Neutrophil (primary cell): Measurements from ENCODE around the gene SNX5.

Experiments used
- H3K27ac ChIP-seq: fragments of 200-600 bp; sonication (generic); 2 replicates; pipeline ENCODE4 v1.5.1; 2016; ENCODE audit warnings: mild to moderate bottlenecking, moderate library complexity
- H3K27me3 ChIP-seq: fragments of 200-600 bp; sonication (generic); 2 replicates; pipeline ENCODE4 v1.6.0; 2016; ENCODE audit warnings: mild to moderate bottlenecking
- H3K36me3 ChIP-seq: fragments of 200-600 bp; sonication (generic); 2 replicates; pipeline ENCODE4 v1.5.1; 2017
- H3K4me1 ChIP-seq, 2 experiments: fragments of 200-600 bp in 1 of 2; sonication (generic) in 1 of 2; 1 replicate in 1 of 2; 2 replicates in 1 of 2; pipeline versions ENCODE4 v1.5.1 to v1.6.1; 2013 to 2016; ENCODE audit warnings: low read depth in 1 of 2, low read length in 1 of 2, mild to moderate bottlenecking in 1 of 2, moderate library complexity in 1 of 2; ENCODE audit not compliant: control insufficient read depth in 1 of 2, insufficient read depth in 1 of 2
- H3K4me3 ChIP-seq, 2 experiments: fragments of 200-600 bp in 1 of 2; sonication (generic) in 1 of 2; 1 replicate in 1 of 2; 2 replicates in 1 of 2; pipeline ENCODE4 v1.5.1; 2013 to 2016; ENCODE audit warnings: low read depth in 1 of 2, low read length in 1 of 2, mild to moderate bottlenecking in 1 of 2, moderate library complexity in 1 of 2
- H3K9me3 ChIP-seq: fragments of 200-600 bp; sonication (generic); 2 replicates; pipeline ENCODE4 v1.5.1; 2016
- TF ChIP-seq, protein P1 (sequence below): fragments of 200-600 bp; sonication (generic); IDR thresholded peaks from 2 replicates; pipeline ENCODE4 v1.5.1; 2016; ENCODE audit warnings: antibody characterized with exemption

Gene SNX5

DNA sequence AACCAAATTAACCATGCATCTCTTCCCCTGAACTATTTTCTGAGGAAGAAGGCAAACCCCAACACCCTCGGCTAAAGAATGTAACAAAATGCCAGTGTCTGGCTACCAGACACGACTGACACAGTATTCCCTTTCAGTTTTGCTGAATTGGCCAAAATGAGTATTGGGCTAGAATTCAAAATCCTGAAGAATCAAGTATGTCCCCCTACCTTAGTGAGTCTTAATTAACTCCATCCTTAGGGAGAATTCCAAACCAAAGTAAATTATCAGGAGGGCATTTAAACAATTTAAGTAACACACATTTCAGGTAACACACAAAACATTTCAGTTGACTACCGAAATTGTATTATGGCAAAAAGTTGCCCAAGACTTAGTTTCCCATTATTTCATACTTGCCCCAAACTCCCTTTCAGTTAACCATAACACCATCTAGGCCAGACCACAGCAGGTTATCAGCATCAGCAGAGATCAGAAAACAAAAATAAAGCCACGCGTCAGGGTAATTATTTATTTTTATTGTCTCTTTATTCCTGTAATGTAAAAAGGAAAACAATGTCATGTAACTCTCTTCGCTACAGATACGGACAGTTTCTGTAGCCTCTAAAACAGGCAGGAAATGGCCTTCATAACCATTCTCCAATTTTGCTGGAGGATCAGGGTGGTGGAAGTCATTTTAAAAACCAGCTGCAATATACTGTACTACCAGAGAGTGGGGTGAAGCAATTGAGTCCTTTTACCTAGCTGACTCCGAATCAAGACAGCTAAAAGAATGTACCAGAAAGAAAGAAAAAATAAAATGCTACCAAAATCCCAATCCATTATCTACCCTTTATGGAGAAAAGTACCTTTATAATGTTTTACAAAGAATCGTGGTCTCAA, 1.9 kb downstream of the SNX5 start:
- H3K27me3 ChIP-seq, result no peaks in the 10 kb centered on the region
- peak overlapping the region; percentile 96 for H3K27ac ChIP-seq
- H3K4me1 ChIP-seq, result peaks cover 60 to 70% of the 10 kb centered on the region in 2 experiments
- H3K4me3 ChIP-seq, result peak overlapping the region; percentile 80 to 97
- TF ChIP-seq, protein P1, sequence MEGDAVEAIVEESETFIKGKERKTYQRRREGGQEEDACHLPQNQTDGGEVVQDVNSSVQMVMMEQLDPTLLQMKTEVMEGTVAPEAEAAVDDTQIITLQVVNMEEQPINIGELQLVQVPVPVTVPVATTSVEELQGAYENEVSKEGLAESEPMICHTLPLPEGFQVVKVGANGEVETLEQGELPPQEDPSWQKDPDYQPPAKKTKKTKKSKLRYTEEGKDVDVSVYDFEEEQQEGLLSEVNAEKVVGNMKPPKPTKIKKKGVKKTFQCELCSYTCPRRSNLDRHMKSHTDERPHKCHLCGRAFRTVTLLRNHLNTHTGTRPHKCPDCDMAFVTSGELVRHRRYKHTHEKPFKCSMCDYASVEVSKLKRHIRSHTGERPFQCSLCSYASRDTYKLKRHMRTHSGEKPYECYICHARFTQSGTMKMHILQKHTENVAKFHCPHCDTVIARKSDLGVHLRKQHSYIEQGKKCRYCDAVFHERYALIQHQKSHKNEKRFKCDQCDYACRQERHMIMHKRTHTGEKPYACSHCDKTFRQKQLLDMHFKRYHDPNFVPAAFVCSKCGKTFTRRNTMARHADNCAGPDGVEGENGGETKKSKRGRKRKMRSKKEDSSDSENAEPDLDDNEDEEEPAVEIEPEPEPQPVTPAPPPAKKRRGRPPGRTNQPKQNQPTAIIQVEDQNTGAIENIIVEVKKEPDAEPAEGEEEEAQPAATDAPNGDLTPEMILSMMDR, result no peak
- no peaks in the 10 kb centered on the region for H3K9me3 ChIP-seq
- no peaks in the 10 kb centered on the region for H3K36me3 ChIP-seq

DNA sequence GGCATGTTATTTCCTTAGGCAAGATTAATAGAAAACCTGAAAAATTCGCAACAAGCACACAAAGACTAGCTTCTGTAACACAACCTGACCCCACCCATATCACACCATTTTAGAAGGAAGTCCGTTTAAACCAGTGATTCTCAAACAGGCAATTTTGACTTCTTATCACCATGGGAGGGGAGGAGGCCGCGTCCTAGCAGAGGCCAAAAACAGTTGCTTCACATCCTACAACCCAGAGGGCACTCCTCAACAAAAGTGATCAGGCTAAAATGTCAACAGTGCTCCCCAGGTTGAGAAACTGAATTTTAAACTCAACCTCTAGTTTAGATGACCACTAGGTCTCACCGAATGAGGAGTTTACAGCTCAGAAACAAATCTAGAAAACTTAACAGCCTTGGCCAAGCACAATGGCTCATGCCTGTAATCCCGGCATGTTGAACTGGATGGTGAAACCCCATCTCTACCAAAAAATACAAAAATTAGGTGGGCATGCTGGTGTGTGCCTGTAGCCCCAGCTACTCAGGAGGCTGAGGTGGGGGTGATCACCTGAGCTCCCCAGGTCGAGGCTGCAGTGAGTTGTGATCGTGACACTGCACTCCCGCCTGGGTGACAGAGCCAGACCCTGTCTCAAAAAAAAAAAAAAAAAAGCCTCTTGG, 3.4 kb downstream of the SNX5 start:
- Histone ChIP-seq H3K36me3 (no peaks in the 10 kb centered on the region), H3K4me1 (peaks cover 58 to 67% of the 10 kb centered on the region in 2 experiments), H3K27ac (peak overlapping the region; percentile 96), H3K4me3 (peak overlapping the region; percentile 56 to 97), H3K9me3 (no peaks in the 10 kb centered on the region), H3K27me3 (no peaks in the 10 kb centered on the region)
- TF ChIP-seq, protein P1, result no peak

DNA sequence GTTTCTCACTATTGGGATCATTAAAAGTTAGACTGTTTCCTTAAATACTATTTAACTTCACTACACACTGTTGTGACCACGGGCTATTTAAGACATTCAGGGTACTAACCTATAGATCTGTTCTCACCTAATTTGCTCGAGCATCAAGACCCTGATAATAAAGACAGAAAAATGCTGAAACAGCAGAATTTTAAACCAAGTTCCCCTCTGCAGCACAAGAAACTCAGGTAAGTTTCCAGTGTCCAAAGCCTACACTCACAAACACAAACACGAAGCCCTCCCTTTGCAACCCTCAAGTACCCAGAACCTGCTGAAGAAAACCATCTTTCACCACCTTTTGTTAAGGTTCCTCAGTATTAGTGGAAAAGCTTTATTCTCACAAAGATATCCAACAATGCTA, 4.0 kb downstream of the SNX5 start:
- TF ChIP-seq, protein P1, result no peak

DNA sequence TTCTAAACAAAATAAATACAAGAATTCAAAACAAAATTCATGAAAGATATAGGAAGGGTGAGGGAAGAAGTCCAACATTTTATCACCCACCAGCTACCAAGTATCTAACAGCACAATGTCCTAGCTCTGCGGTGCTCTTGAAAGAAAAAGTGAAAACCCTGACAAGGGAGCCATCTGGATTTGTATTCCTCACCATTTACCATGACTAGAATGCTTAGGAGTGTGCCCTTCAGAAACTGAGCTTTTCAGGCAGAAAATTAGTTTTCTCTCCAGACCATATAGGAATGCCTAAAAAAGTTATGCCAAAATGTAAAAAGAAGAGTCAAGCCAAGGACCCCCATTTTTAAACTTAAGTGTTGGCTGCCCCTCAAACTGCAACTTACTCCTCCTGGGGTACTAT, 4.5 kb downstream of the SNX5 start:
- Histone ChIP-seq H3K36me3 (no peaks in the 10 kb centered on the region), H3K4me1 (peaks cover 56 to 57% of the 10 kb centered on the region in 2 experiments), H3K9me3 (no peaks in the 10 kb centered on the region), H3K27me3 (no peaks in the 10 kb centered on the region), H3K4me3 (no peak overlapping the region), H3K27ac (peak overlapping the region; percentile 96)
- TF ChIP-seq, protein P1, result no peak

More for the DNA sequence above, 4.0 kb downstream of the SNX5 start:
- Histone ChIP-seq H3K27me3 (no peaks in the 10 kb centered on the region), H3K36me3 (no peaks in the 10 kb centered on the region), H3K27ac (peak overlapping the region; percentile 96), H3K4me3 (peak overlapping the region in 1 of 2 experiments; percentile 97), H3K4me1 (peaks cover 56 to 62% of the 10 kb centered on the region in 2 experiments), H3K9me3 (no peaks in the 10 kb centered on the region)

DNA sequence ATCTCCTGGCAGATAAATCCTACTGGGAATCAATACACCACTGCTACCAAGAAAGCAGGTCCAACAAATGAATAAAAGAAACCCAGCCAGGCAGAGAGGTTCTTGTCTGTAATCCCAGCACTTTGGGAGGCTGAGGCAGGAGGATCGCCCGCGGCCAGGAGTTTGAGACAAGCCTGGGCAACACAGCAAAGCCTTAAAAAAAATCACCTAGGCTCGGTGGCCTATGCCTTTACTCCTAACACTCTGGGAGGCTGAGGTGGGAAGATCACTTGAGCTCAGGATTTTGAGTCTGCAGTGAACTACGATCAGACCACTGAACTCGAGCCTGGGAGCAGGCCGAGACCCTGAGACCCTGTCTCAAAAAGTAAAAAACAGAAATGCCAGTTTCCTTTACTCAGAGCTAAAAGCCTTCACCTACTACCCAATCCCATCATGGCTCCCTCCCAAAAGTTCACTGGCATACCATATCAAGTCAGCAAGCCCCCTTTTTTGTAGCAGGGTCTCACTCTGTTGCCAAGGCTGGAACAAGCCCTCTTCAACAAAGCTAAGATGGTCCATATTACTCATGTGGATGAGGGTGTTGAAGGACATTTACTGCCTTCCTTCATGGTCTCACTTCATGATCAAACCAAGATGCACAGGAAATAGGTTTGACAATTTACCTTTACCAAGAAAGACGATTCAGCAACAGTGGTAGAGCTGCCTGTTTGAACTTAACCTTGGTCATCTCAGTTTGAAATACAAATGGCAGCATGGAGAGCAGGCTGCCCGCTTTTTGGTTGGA, 5.3 kb downstream of the SNX5 start:
- H3K9me3 ChIP-seq, result no peaks in the 10 kb centered on the region
- TF ChIP-seq, protein P1, result no peak

More for the DNA sequence above, 5.3 kb downstream of the SNX5 start:
- peak overlapping the region; percentile 19 for H3K27ac ChIP-seq
- H3K36me3 ChIP-seq, result no peaks in the 10 kb centered on the region
- H3K4me3 ChIP-seq, result no peak overlapping the region
- H3K4me1 ChIP-seq, result peaks cover 56 to 57% of the 10 kb centered on the region in 2 experiments
- H3K27me3 ChIP-seq, result no peaks in the 10 kb centered on the region
